ENCODE measurements around the gene LRRC7.

Gene LRRC7

GRCh38 chr1:69776555-69776954 lies 208.8 kb downstream of the LRRC7 start:
- DNase-seq (ENCODE audit: low spot score) = no peak

GRCh38 chr1:69777423-69777822 lies 209.7 kb downstream of the LRRC7 start:
- no peak for DNase-seq (ENCODE audit: low spot score)

GRCh38 chr1:69777971-69778370 lies 210.2 kb downstream of the LRRC7 start:
- DNase-seq (ENCODE audit: low spot score) = no peak

GRCh38 chr1:69787151-69787550 lies 219.4 kb downstream of the LRRC7 start:
- no peak for DNase-seq (ENCODE audit: low spot score)

- no peak for DNase-seq (ENCODE audit: low spot score)
These were observed 223.6 kb downstream of the LRRC7 start for GRCh38 chr1:69791311-69791710.

- no peak for DNase-seq (ENCODE audit: low spot score)
These were observed 227.1 kb downstream of the LRRC7 start for GRCh38 chr1:69794831-69795230.

- DNase-seq (ENCODE audit: low spot score) = no peak
These were observed 247.2 kb downstream of the LRRC7 start for GRCh38 chr1:69814926-69815325.

- DNase-seq (ENCODE audit: low spot score) = no peak
These were observed 257.2 kb downstream of the LRRC7 start for GRCh38 chr1:69824932-69825331.

- DNase-seq (ENCODE audit: low spot score) = no peak
These were observed 260.0 kb downstream of the LRRC7 start for GRCh38 chr1:69827732-69828131.

GRCh38 chr1:69833536-69833935 lies 265.8 kb downstream of the LRRC7 start:
- DNase-seq (ENCODE audit: low spot score) = no peak

- DNase-seq (ENCODE audit: low spot score) = no peak
These were observed 266.6 kb downstream of the LRRC7 start for GRCh38 chr1:69834336-69834735.

- DNase-seq (ENCODE audit: low spot score) = no peak
These were observed 268.2 kb downstream of the LRRC7 start for GRCh38 chr1:69835955-69836354.

- no peak for DNase-seq (ENCODE audit: low spot score)
These were observed 269.4 kb downstream of the LRRC7 start for GRCh38 chr1:69836971-69837636.

- no peak for DNase-seq (ENCODE audit: low spot score)
These were observed 274.6 kb downstream of the LRRC7 start for GRCh38 chr1:69842326-69842725.

- DNase-seq (ENCODE audit: low spot score) = no peak
These were observed 277.9 kb downstream of the LRRC7 start for GRCh38 chr1:69845655-69846054.

- no peak for DNase-seq (ENCODE audit: low spot score)
These were observed 278.5 kb downstream of the LRRC7 start for GRCh38 chr1:69846267-69846666.

- DNase-seq (ENCODE audit: low spot score) = no peak
These were observed 279.9 kb downstream of the LRRC7 start for GRCh38 chr1:69847670-69848069.

GRCh38 chr1:69852151-69852550 lies 284.4 kb downstream of the LRRC7 start:
- DNase-seq (ENCODE audit: low spot score) = no peak

GRCh38 chr1:69852706-69853105 lies 285.0 kb downstream of the LRRC7 start:
- no peak for DNase-seq (ENCODE audit: low spot score)

GRCh38 chr1:69858534-69858933 lies 290.8 kb downstream of the LRRC7 start:
- no peak for DNase-seq (ENCODE audit: low spot score)

- DNase-seq (ENCODE audit: low spot score) = no peak
These were observed 293.9 kb downstream of the LRRC7 start for GRCh38 chr1:69861641-69862040.

- DNase-seq (ENCODE audit: low spot score) = no peak
These were observed 295.2 kb downstream of the LRRC7 start for GRCh38 chr1:69862906-69863305.

GRCh38 chr1:69863704-69864103 lies 296.0 kb downstream of the LRRC7 start:
- DNase-seq (ENCODE audit: low spot score) = no peak

- DNase-seq (ENCODE audit: low spot score) = no peak
These were observed 303.7 kb downstream of the LRRC7 start for GRCh38 chr1:69871412-69871811.

- no peak for DNase-seq (ENCODE audit: low spot score)
These were observed 310.6 kb downstream of the LRRC7 start for GRCh38 chr1:69878338-69878737.

Data from hepatic stellate cell (primary cell).